ENCODE measurements around the gene ATP5MG.

DNA sequence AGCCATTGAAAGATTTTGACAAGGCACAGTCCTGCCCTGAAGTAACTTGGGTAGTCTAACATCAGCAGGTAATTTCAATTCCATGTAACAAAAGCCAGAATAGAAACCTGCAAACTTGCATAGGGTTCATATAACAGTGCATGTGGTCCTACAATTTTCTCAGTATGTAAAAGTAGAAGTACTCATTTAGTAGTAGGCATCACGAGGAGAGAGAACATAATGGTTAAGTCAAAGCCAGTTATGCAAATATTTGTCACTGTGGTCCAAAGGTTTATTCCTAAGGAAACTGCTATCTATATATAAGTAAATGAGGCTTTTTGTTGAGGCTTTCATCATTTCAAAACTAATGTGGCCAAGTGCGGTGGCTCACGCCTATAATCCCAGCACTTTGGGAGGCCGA, 10.1 kb downstream of the ATP5MG start:
- TF ChIP-seq, protein P1, sequence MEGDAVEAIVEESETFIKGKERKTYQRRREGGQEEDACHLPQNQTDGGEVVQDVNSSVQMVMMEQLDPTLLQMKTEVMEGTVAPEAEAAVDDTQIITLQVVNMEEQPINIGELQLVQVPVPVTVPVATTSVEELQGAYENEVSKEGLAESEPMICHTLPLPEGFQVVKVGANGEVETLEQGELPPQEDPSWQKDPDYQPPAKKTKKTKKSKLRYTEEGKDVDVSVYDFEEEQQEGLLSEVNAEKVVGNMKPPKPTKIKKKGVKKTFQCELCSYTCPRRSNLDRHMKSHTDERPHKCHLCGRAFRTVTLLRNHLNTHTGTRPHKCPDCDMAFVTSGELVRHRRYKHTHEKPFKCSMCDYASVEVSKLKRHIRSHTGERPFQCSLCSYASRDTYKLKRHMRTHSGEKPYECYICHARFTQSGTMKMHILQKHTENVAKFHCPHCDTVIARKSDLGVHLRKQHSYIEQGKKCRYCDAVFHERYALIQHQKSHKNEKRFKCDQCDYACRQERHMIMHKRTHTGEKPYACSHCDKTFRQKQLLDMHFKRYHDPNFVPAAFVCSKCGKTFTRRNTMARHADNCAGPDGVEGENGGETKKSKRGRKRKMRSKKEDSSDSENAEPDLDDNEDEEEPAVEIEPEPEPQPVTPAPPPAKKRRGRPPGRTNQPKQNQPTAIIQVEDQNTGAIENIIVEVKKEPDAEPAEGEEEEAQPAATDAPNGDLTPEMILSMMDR (IDR thresholded peaks at IDR 0.05): no peak
- TF ChIP-seq POLR2A (IDR thresholded peaks at IDR 0.05): no peak

Data from stomach (tissue), 4 donors.